ENCODE results near the gene CUX1.

Gene CUX1

DNA sequence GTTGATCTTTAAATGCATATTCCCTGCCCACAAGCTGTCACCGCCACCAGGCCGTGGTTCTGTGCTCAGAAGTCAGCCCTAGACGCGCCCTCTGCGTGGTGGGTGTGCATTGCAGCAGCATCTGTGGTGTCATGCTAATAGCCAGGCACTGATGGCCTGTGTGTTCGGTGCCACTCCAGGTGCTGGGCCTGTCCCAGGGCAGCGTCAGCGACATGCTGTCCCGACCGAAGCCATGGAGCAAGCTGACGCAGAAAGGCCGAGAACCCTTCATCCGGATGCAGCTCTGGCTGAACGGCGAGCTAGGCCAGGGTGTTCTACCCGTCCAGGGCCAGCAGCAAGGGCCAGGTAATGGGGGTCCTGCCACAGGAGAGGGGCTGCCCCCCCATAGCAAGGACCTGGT, 386.8 kb downstream of the CUX1 start:
- TF ChIP-seq TAF1 (IDR thresholded peaks at IDR 0.05; ENCODE audit: low read depth), result no peak
- TF ChIP-seq CEBPB (IDR thresholded peaks at IDR 0.05), result no peak
- TF ChIP-seq RAD21 (IDR thresholded peaks at IDR 0.05; ENCODE audit: low read depth), result no peak
- TF ChIP-seq, protein P1, sequence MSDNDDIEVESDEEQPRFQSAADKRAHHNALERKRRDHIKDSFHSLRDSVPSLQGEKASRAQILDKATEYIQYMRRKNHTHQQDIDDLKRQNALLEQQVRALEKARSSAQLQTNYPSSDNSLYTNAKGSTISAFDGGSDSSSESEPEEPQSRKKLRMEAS (IDR thresholded peaks at IDR 0.05), result no peak
- TF ChIP-seq, protein P2, sequence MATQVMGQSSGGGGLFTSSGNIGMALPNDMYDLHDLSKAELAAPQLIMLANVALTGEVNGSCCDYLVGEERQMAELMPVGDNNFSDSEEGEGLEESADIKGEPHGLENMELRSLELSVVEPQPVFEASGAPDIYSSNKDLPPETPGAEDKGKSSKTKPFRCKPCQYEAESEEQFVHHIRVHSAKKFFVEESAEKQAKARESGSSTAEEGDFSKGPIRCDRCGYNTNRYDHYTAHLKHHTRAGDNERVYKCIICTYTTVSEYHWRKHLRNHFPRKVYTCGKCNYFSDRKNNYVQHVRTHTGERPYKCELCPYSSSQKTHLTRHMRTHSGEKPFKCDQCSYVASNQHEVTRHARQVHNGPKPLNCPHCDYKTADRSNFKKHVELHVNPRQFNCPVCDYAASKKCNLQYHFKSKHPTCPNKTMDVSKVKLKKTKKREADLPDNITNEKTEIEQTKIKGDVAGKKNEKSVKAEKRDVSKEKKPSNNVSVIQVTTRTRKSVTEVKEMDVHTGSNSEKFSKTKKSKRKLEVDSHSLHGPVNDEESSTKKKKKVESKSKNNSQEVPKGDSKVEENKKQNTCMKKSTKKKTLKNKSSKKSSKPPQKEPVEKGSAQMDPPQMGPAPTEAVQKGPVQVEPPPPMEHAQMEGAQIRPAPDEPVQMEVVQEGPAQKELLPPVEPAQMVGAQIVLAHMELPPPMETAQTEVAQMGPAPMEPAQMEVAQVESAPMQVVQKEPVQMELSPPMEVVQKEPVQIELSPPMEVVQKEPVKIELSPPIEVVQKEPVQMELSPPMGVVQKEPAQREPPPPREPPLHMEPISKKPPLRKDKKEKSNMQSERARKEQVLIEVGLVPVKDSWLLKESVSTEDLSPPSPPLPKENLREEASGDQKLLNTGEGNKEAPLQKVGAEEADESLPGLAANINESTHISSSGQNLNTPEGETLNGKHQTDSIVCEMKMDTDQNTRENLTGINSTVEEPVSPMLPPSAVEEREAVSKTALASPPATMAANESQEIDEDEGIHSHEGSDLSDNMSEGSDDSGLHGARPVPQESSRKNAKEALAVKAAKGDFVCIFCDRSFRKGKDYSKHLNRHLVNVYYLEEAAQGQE (IDR thresholded peaks at IDR 0.05; ENCODE audit: low read depth), result no peak
- no peak for TF ChIP-seq FOXM1 (IDR thresholded peaks at IDR 0.05; ENCODE audit: borderline replicate concordance, low read depth)
- no peak for TF ChIP-seq TCF12 (IDR thresholded peaks at IDR 0.05; ENCODE audit: low read depth)
- TF ChIP-seq YY1 (IDR thresholded peaks at IDR 0.05; ENCODE audit: low read depth), result no peak
- TF ChIP-seq CREB1 (IDR thresholded peaks at IDR 0.05; ENCODE audit: low read depth), result no peak
- TF ChIP-seq NFIC (IDR thresholded peaks at IDR 0.05), result no peak

DNA sequence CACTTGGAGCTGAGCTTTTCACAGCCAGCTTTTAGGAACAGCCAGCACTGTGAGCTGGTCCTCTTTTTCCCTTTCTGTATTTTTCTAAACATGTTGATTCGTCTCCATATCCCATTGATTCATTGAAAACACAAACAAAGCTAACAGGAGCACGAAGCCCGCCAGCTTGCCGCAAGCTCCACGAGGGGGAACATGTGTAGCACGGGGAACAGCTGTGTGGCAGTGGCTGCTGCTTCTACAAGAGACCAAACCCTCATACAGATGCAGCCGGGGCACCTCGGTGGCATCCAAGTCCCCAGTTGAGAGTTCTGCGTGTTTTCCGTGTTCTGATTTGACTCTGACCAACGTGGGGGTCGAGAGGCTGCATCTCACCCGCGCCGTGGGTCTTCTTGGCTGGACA, 388.5 kb downstream of the CUX1 start:
- TF ChIP-seq, protein P2 (IDR thresholded peaks at IDR 0.05; ENCODE audit: low read depth), result no peak
- TF ChIP-seq EP300 (IDR thresholded peaks at IDR 0.05; ENCODE audit: borderline replicate concordance) (no peak), TAF1 (IDR thresholded peaks at IDR 0.05; ENCODE audit: low read depth) (no peak), TEAD4 (IDR thresholded peaks at IDR 0.05) (no peak), RAD21 (IDR thresholded peaks at IDR 0.05; ENCODE audit: low read depth) (no peak), NFIC (IDR thresholded peaks at IDR 0.05) (no peak), CREB1 (IDR thresholded peaks at IDR 0.05; ENCODE audit: low read depth) (no peak), EGR1 (IDR thresholded peaks at IDR 0.05) (no peak), ZBTB7A (IDR thresholded peaks at IDR 0.05; ENCODE audit: low read depth) (no peak), YY1 (IDR thresholded peaks at IDR 0.05; ENCODE audit: low read depth) (no peak)
- TF ChIP-seq, protein P1 (IDR thresholded peaks at IDR 0.05), result no peak

DNA sequence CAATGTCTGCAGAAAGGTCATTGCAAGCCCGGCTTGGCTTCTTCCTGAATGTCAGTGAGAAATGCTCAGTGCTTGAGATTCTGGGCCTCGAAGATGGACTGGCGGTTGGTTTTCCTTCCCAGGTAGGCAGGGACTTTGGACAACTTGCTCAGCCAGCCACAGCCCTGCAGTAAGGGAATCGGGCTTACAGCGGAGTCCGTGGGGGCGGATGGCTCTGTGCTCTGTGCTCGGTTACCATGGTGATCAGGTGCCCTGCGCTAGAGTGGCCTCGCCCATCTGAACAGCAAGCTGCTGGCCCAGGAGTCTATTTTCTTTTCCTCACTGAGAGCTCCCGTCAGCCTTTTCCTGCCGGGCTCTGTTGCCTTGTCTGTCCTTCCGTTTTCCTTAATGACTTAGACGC, 391.4 kb downstream of the CUX1 start:
- no peak for TF ChIP-seq YY1 (IDR thresholded peaks at IDR 0.05; ENCODE audit: low read depth)
- TF ChIP-seq EGR1 (IDR thresholded peaks at IDR 0.05), result 0 out of 2 replicates have a peak, but pooled peaks have one; percentile 14

DNA sequence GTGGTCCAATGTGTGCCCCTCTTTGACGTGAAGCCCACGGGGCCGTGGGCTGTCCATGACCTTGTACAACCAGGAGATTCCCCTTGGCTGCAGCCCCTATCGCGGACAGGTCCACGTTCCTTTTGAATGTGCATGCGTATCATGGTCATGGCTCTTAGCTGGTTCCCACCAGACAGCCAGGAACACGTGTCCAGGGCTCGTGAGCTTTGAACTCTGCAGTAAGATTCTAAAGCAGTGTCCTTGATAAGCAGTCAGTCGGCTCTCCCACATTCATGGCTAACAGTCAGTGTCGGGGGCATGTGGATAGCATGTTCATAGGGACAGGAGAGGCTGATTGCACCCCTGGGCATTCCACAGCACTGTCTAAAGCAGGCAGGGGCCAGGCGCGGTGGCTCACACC, 393.4 kb downstream of the CUX1 start:
- TF ChIP-seq ZBTB7A (IDR thresholded peaks at IDR 0.05; ENCODE audit: low read depth) (no peak), EP300 (IDR thresholded peaks at IDR 0.05; ENCODE audit: borderline replicate concordance) (no peak), RAD21 (IDR thresholded peaks at IDR 0.05; ENCODE audit: low read depth) (no peak), YY1 (IDR thresholded peaks at IDR 0.05; ENCODE audit: low read depth) (no peak), CEBPB (IDR thresholded peaks at IDR 0.05) (no peak), EGR1 (IDR thresholded peaks at IDR 0.05) (no peak), TEAD4 (IDR thresholded peaks at IDR 0.05) (no peak), NFIC (IDR thresholded peaks at IDR 0.05) (no peak), TCF12 (IDR thresholded peaks at IDR 0.05; ENCODE audit: low read depth) (no peak), TAF1 (IDR thresholded peaks at IDR 0.05; ENCODE audit: low read depth) (no peak), CREB1 (IDR thresholded peaks at IDR 0.05; ENCODE audit: low read depth) (no peak), FOXM1 (IDR thresholded peaks at IDR 0.05; ENCODE audit: borderline replicate concordance, low read depth) (no peak)
- TF ChIP-seq, protein P3, sequence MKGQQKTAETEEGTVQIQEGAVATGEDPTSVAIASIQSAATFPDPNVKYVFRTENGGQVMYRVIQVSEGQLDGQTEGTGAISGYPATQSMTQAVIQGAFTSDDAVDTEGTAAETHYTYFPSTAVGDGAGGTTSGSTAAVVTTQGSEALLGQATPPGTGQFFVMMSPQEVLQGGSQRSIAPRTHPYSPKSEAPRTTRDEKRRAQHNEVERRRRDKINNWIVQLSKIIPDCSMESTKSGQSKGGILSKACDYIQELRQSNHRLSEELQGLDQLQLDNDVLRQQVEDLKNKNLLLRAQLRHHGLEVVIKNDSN (IDR thresholded peaks at IDR 0.05), result no peak
- TF ChIP-seq, protein P2 (IDR thresholded peaks at IDR 0.05; ENCODE audit: low read depth), result no peak
- TF ChIP-seq, protein P1 (IDR thresholded peaks at IDR 0.05), result no peak
